DMS79 (cell line): Measurements from ENCODE around the gene CRYAA.
"Not testable (repeated sequence)": the region's sequence is repeated elsewhere in the genome, so short reads cannot be mapped to it uniquely, and the experiment has no call there.

Experiments
- DNase-seq: peaks from one replicate; lab custom pipeline; 2025; lab: John Stamatoyannopoulos, UW

CRYAA gene

DNA sequence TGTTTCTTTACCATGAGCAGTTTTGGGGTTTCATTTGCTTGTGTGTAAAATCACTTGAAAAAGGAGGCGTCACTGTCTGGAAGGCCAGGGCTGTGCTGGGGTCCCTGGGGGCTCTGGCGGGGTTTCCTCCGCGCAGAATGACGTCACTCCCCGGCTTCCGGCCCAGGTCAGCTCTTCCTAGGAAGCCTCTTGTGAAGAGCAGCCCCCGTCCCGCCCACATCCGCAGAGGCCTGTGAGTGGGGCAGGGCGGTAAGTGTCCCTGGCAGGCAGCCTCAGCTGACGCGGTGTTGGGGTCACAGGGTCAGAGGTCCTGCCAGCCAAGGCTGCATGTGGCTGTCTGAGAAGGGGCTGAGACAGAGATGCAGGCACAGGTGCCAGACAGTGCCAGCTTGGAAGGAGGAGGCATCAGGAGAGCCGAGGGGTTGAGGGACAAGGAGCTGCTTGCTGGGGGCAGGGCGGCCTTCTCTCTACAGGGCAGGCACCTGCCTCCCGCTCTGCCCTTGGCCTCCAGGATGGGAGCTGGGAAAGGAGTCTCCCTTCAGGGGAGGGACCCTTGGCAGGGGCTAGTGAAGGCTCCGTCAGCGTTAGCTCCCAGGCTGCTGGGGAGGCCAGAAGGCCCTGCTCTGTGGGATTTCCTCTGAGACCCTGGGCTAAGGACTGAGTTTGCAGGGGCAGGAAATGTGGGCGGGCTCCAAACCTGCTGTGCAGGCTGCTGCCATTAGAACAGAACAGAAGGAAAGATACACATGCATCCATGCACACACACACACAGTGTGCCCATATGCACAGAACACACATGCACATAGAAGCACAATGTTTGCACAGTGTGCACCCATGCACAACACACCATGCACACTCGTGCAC lies 8.5 kb downstream of the CRYAA start:
- not testable (repeated sequence) for DNase-seq

DNA sequence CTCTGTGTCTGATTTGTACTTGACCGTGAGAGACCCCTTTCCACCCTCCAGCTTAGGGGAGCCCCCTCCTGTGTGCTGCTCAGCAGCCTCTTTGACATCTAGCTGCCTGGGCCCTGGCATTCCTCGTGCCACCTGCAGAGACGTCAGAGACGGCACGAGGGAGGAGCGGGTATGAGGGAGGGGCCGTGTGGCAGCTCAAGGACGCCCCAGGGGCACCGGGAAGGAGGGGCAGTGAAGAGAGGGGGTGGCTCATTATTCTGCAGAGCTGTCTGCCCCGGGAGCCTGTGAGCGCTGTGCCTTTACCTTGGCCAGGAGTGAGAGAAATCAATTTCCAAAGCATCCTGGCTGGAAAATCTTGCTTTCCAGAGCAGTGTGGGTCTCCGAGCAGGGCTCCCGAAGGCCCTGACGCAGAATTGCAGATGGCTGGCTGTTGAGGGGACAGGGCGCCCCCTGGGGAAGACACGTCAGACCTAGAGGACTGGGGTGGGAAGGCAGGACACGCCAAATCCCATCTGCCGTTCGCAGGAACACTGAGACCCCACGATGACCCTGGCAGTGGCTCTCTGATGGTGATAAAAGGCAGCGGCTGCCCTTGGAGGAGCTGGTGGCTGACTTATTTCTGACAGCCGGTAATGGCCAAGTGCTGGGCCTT lies 9.5 kb downstream of the CRYAA start:
- not testable (repeated sequence) for DNase-seq

DNA sequence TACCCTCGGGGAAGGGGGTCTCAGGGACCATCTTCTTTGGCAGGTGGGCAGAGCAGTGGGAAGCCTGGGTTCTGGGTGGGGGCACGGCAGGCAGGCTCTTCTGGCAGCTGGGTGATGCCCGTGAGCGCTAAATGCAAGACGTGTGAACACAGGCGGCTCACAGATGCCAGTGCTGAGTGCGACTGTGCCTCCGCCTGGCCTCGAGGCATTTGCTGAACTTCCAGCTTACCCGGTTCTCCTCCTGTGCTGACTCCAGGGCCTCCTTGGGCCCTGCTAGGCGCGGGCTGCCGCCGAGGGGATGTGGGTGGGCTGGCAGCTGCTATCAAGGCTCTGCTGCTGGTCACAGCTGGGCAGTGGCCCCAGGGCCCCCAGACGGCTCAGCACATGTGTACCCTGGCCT lies 12.2 kb downstream of the CRYAA start:
- not testable (repeated sequence) for DNase-seq

DNA sequence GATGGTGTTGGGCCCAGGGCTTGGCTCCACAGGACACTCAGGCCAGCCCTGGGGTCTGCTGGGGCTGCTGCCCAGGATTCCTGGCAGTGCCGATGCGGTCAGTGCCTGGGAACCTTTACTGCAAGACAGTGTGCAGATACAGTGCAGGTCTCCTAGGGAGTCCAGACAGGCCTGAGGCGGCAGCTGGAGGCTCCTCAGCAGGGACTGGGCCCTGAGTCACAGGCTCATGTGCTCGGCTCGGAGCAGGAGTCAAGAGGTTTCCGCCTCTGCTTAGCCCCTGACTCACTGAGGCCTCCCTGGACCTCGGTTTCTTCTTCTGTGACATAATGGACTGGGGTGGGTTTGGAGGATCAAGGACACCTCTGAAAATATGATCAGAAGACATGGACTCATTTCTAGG lies 18.5 kb downstream of the CRYAA start:
- not testable (repeated sequence) for DNase-seq

DNA sequence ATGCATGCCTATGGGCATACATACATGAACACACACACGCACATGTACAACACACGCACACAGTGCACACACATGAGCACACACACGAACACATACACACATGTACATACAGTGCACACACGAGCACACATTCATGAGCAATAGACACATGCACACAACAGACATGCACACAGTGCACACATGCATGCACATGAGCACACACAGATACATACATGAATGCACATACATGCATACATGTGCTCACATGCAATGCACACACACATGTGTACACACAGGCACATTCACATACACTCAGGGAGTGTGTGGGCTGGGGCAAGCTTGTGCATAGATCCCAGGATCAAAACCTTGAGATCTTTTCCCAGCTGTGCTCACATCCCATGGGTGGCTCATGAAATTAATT lies 18.9 kb downstream of the CRYAA start:
- no peak for DNase-seq

DNA sequence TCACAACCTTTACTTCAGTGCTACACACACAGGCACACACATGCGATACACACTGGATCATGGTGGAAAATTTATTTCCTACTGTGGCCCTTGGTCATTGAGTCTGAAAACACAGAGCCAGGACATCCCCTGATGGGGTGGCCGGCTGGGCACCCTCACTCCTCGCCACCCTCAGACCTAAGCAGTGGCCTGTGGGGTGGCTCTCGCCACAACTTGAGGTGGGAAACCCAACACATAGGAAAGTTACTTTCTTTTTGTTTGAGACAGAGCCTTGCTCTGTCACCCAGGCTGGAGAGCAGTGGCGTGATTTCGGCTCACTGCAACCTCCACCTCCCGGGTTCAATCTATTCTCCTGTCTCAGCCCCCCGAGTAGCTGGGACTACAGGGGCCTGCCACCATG lies 19.4 kb downstream of the CRYAA start:
- DNase-seq: no peak

DNA sequence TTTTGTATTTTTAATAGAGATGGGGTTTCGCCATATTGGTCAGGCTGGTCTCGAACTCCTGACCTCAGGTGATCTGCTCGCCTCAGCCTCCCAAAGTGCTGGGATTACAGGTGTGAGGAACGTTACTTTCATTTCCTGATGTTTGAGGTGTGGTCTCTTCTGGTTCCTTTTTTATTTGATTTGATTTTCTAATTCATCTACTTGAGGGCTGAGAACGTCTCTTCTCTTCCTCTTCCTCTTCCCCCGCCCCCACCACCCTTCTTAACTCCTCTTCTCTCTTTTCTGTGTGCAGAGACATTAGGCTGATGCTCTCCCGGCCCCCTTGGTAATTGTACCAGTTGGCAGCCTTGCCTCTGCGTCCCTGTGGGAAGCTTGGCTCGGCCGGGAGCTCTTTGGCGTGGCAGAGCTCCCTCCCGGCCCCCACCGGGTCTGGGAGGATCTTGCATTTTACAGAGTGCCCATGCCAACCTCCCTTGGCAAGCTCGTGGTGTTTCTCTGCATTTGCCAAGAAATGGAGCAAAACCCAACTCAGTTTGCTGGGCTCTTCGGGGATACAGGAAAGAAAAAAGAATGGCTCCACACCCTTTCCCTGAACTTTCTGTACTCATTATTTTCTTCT lies 19.9 kb downstream of the CRYAA start:
- DNase-seq: no peak

DNA sequence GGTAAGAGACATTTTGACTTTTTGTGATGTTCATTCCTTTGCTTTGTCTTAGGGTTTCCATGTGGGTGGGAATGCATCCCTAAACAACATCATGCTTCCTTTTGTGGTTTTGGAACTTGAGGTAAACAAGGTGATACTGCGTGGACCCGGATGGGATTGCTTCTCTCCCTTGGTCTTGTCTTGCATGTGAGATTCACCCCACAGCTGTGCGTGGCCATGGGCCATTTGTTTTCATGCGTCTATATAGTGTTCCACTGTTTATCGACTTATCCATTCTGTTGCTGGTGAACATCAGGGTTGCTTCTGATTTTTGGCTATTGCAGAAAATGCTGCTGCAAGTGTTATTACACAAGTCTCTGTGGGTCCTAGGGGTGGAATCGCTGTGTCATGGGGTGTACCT lies 21.1 kb downstream of the CRYAA start:
- no peak for DNase-seq

DNA sequence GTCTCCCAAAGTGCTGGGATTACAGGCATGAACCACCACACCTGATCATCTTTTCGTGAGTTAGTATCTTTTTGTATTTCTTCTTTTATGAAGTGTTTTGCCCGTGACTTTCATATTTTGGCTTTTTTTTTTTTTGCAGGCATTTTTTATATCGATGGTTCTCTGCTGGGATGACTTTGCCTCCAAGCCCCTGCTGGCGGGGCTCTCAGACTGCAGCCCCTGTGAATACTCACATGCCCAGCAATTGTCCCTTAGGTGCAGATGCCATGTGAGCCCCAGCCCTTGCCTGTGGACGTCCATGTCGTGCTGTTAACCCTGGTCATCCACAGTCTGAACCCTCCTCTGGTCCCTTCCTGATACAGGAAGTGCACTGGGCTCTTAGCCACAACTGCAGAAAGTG lies 21.7 kb downstream of the CRYAA start:
- no peak for DNase-seq

DNA sequence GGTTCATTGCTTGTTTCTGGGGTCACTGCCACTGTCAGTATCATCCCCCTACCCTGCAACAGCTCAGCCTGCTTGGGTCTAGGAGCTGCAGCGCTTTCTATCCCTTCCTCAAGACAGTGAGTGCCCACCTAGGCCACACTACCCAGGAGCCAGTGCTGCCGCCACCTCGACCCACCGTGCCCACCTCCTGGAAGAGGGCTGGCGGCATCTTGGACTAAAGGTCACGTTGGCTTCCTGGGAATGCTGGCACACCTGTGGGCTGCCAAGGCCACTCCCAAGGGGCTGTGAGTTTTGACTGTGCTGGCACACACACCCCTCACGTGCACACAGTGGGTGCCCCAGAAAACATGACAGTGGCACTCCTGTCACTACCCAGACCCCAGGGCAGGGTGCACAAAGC lies 22.1 kb downstream of the CRYAA start:
- DNase-seq: no peak

DNA sequence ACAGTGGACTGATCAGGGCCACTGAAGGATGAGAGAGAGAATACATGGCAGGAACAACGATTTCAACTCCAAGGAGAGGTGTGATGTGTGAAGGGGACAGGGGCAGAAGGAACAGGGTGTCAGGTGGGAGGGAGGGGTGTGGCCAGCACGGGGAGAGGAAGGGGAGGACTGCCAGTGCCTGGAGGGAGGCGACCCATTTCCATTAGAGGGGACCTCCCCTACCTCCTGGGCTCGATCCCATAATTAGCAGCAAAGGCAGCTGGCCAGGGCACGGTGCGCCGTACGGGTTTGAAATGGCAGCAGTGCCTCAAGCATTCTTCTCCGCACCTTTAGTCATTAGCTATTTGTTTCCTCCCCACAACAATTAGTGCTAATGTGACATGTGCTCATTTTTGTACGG lies 22.7 kb downstream of the CRYAA start:
- DNase-seq: no peak

DNA sequence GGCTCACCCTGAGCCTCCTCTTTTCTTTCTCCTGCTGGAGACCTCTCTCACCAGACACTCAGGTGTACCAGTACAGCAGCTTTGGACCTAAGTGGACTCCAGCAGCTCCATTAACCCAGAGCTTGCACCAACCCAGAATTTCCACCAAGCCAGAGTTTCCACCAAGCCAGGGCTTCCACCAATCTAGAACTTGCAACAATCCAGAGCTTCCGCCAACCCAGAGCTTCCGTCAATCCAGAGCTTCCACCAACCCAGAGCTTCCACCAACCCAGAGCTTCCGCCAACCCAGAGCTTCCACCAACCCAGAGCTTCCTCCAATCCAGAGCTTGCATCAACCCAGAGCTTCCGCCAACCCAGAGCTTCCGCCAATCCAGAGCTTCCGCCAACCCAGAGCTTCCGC lies 23.2 kb downstream of the CRYAA start:
- DNase-seq: no peak

DNA sequence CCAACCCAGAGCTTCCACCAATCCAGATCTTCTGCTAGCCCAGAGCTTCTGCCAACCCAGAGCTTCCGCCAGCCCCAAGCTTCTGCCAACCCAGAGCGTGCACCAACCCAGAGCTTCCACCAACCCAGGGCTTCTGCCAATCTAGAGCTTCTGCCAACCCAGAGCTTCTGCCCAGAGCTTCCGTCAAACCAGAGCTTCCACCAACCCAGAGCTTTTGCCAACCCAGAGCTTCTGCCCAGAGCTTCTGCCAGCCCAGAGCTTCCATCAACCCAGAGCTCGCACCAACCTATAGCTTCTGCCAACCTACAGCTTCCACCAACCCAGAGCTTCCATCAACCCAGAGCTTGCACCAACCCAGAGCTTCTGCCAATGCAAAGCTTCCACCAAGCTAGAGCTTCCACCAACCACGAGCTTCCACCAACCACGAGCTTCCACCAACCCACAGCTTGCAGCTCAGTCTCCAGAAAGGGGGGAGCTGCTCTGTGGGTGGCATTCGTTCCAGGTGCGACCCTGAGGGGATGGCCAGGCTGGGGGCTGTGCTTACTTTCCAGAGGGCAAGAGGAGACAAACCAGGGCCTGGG lies 23.8 kb downstream of the CRYAA start:
- no peak for DNase-seq

DNA sequence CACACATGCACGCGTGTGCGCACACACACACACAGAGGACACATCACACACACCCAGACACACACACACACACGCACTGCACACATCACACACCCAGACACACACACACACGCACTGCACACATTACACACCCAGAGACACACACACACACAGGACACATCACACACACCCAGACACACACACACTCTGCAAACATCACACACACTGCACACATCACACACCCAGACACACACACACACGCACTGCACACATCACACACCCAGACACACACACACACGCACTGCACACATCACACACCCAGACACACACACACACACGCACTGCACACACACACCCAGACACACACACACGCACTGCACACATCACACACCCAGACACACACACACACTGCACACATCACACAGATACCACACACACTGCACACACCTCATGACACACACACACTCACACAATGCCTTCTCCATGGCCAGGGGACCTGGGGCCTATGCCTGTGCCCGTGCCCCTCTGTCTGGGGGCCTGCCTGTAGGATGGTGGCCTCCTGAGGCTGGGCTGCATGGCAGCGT lies 24.4 kb downstream of the CRYAA start:
- no peak for DNase-seq

DNA sequence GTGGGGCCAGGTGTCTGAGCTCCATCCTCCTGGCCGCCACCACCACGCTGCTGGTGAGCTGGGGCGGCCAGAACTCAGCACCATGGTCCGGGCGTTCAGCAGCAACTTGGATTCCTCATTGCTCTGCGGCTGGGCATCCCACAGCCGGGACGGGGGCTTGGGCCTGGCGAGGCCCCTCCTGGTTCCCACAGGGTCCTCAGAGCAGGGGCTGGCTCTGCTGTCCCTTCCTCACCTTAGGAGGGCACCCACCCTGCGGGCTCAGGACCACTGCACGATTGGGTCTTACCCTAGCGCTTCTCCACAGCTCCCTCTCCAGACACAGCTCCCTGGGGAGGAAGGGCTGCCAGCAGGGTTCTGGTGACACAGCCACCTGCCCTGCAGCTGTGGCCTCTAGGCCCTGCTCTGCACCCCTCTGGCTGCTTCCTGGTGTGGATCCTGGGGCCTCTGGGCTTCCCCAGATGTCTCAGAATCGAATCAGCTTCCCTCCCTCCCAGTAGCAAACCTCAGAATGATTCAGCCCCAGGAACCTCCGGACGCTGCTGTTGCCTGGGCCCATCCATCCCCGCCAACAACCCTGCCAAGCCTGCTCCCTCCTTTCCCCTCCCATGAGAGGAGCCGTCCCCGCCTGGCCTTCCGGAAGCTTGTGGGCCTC lies 25.0 kb downstream of the CRYAA start:
- no peak for DNase-seq

DNA sequence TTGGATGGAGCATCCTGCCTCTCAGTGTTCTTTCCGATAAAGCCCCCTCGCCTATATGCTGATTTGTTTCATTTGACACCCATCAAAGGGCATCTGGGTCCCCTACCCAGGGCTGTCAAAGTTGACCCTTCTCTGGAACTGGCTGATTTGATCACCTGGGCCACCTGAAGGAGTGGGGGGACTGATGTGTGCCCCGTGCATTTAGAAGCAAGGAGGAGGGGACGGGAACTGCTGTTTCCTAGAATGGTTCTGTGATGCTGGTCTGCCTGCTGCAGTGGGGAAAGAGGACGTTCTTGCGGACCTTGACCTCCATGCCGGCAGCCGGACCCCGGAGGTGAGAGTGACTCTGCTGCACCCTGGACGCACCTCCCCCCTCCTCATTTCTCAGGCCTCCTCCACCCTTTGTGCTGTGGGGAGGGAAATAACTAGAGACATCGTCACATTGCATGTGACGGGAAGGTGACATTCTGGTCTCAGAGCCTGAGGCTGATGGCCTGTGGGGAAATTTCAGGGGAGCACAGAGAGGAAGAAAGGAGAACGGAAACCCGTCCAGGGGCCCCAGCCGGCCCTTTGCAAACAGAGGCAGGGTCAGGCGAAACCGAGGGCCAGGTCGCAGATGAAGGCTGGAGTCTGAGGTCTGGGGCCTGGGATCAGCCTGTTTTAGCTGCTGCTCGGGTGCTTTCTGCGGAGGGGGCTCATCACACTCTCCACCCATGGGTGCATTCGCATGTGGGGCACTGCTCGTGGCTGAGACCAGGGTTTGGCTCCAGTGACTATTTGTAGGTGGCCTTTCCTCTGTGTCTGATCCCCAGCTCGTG lies 25.7 kb downstream of the CRYAA start:
- no peak for DNase-seq

DNA sequence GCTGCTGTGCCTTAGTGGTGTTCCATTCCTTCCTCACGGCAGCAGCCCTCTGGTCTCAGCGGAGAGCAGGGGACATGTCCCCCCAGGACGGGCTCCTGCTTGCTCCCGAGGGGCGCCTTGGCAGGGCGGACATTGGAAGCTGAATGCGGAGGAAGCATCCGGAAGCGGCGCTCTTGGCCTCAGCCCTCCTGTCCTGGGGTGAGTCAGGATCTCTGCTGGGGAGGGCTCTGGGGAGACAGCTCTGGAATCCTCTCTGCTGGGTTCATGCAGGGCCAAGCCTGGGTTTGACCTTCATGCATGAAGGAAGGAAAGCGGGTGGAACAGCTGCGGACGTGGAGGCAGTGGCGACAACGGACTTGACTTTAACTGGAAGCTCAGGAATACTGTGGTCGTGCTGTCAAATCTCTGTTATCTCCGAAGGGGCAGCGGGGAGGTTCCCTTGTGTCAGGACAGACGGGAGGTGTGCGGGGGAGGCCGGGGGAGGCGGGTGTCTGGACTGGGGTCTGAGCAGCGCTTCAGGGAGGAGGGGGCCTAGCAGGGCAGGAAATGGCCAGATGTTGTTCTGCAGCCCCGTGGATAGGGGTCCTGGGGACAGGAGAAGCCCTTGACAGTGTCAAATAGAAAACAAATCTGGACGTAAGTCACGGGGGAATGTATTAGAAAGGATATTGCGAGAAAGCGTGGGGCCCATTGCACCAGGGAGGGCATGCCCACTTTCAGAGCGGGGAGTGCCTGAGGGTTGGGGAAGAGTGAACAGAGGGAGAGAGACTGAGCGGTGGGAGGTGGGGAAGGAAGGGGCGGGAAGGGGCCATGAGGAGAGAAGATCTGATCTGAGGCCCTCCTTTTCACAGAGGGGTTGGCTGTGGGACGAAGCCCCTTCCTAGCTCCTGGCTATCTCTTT lies 26.6 kb downstream of the CRYAA start:
- DNase-seq: no peak

DNA sequence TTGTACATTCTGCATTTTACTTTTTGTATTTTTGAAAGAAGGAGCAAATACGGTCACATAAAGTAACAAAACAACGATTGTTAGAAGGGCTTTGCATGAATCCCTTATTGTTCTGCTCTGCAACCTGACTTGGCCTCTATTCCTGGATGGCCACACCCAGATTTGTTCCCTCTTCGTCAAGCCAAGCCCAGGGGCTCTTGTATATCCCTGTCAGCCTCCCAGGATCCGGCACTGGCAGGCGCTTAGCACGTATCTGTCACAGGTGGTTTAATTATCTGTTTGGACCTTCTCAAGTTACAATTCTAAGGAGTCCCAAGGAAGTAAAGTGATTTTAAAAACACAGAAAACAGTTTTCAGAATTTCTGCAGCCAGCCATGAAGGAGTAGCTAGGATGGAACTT lies 28.0 kb downstream of the CRYAA start:
- DNase-seq: peak; percentile 8

DNA sequence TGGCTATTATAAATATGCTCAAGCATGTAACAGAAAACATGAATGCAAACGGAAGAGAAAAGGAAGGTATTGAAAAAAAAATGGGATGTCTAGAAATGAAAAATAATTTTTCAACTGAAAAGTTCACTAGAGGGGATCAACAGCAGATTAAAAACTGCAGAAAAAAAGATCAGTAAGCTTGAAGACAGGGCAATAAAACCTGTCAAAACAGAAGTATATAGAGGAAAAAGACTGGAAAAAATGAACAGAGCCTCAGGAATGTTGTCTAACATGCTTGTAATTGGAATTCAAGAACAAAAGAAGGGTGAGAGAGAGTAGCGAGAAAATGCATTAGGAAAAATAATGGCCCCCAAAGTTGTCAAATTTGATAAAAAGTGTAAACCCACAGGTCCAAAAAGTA lies 29.6 kb downstream of the CRYAA start:
- no peak for DNase-seq

DNA sequence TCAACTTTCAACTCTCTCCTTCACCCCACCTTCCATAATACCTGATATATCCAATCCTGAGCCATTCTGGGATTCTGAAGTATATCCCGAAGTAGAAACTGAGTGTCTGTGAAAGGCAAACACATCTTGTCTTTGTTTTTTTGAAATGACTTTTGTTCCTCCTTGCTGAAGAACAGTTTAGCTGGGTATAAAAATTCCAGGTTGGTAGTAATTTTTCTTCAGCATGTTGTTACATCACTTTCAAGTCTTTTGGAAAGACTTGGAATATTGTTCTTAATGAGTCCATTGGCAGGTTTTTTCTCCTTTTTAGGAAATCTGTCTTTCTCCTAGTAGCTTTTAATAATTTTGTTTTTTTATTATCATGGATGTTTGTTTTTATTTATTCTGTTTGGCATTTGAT lies 32.7 kb downstream of the CRYAA start:
- DNase-seq: no peak
